GM13976 (cell line): ENCODE measurements around the gene CELF5.

Experiments used
- DNase-seq: peaks from one replicate; pipeline ENCODE4 v3.0.0; 2012; ENCODE audit warnings: low spot score
- CTCF ChIP-seq: IDR thresholded peaks from 2 replicates; pipeline ENCODE4 v1.5.1; 2012; ENCODE audit warnings: borderline replicate concordance, mild to moderate bottlenecking; ENCODE audit not compliant: insufficient read depth; ENCODE audit errors: extremely low read depth, missing control alignments, control extremely low read depth
- in situ Hi-C: fragments of 300-500 bp; cut with MboI; formaldehyde crosslinking; loops from one replicate; pipeline ENCODE4 v1.12.0; 2022; ENCODE audit warnings: low sequenced_read_pairs, mixed read lengths, inconsistent platforms; ENCODE audit not compliant: unreplicated experiment

Gene CELF5

GRCh38 chr19:3310711-3311110 is 86.2 kb downstream of the CELF5 start:
- no peak for TF ChIP-seq CTCF
- no peak for DNase-seq
- in situ Hi-C loops: no loop called here

- no peak for TF ChIP-seq CTCF
- peak; percentile 31 for DNase-seq
- in situ Hi-C loops: no loop called here
These were observed 88.7 kb downstream of the CELF5 start for GRCh38 chr19:3313199-3313575.

- in situ Hi-C loops: no loop called here
These were observed 90.7 kb downstream of the CELF5 start for GRCh38 chr19:3314962-3315675.

GRCh38 chr19:3315676-3315973 is 91.2 kb downstream of the CELF5 start:
- no peak for DNase-seq
- in situ Hi-C loops: no loop called here
- TF ChIP-seq CTCF: no peak

More at GRCh38 chr19:3314962-3315675, 90.7 kb downstream of the CELF5 start:
- DNase-seq: peak; percentile 25
- TF ChIP-seq CTCF: no peak

- DNase-seq: no peak
- no peak for TF ChIP-seq CTCF
- in situ Hi-C loops: no loop called here
These were observed 91.7 kb downstream of the CELF5 start for GRCh38 chr19:3316132-3316648.

GRCh38 chr19:3316659-3317207 is 92.3 kb downstream of the CELF5 start:
- no peak for TF ChIP-seq CTCF
- DNase-seq: no peak
- in situ Hi-C loops: no loop called here
